Gastrocnemius medialis (tissue), 4 donors: ENCODE results near the gene AP2S1.

Source experiments
- POLR2A ChIP-seq, 2 donors: fragments of 450-650 bp; IDR thresholded peaks; one replicate each; pipeline ENCODE4 v1.6.1; 2017; ENCODE audit warnings: antibody characterized with exemption in 2 of 2, mild to moderate bottlenecking in 2 of 2, moderate library complexity in 2 of 2
- TF ChIP-seq, protein P1 (sequence below), 5 experiments: fragments of 450-650 bp in 3 of 5; fragments of 200-600 bp in 2 of 5; sonication (generic) in 2 of 5; IDR thresholded peaks in 4 of 5; conservative IDR thresholded peaks in 1 of 5; 1 replicate in 4 of 5; 2 replicates in 1 of 5; pipeline ENCODE4 v1.5.1; 2016 to 2019; ENCODE audit warnings: antibody characterized with exemption in 5 of 5, mild to moderate bottlenecking in 3 of 5, moderate library complexity in 3 of 5

DNA sequence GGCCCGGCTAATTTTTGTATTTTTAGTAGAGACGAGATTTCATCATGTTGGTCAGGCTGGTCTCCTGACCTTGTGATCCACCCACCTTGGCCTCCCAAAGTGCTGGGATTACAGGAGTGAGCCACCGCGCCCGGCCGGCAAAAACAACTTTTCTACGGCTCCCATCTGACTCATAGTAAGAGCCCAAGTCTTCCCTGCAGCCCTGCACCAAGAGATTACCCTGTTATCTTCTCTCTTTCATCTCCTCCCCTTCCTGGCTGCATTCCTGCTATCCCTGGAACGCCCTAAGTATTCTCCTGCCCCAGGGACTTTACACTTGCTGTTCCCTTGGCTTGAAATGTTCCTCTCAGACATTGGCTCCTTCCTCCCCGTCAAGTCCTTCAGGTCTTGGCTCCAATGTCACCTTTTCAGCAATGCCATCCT, 6.6 kb downstream of the AP2S1 start:
- TF ChIP-seq, protein P1, sequence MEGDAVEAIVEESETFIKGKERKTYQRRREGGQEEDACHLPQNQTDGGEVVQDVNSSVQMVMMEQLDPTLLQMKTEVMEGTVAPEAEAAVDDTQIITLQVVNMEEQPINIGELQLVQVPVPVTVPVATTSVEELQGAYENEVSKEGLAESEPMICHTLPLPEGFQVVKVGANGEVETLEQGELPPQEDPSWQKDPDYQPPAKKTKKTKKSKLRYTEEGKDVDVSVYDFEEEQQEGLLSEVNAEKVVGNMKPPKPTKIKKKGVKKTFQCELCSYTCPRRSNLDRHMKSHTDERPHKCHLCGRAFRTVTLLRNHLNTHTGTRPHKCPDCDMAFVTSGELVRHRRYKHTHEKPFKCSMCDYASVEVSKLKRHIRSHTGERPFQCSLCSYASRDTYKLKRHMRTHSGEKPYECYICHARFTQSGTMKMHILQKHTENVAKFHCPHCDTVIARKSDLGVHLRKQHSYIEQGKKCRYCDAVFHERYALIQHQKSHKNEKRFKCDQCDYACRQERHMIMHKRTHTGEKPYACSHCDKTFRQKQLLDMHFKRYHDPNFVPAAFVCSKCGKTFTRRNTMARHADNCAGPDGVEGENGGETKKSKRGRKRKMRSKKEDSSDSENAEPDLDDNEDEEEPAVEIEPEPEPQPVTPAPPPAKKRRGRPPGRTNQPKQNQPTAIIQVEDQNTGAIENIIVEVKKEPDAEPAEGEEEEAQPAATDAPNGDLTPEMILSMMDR (IDR thresholded peaks at IDR 0.05 in 4 of 5, conservative IDR thresholded peaks at IDR 0.05 in 1 of 5): no peak
- no peak for TF ChIP-seq POLR2A (IDR thresholded peaks at IDR 0.05)
